NCI-H2196 treated with DMSO at 0.1 percent for 48 hours (cell line): Measurements from ENCODE around the gene RMND1.
"Not testable (repeated sequence)": the region's sequence is repeated elsewhere in the genome, so short reads cannot be mapped to it uniquely, and the experiment has no call there.

Experiments used
- DNase-seq: peaks from one replicate; lab custom pipeline; 2025; ENCODE audit not compliant: unreplicated experiment; lab: John Stamatoyannopoulos, UW

Gene RMND1

GRCh38 chr6:151387175-151387970 lies 64.6 kb downstream of the RMND1 start:
- no peak for DNase-seq

- DNase-seq = no peak
Observed at GRCh38 chr6:151385177-151385576, 66.7 kb downstream of the RMND1 start.

- DNase-seq = no peak
Observed at GRCh38 chr6:151384151-151384550, 67.8 kb downstream of the RMND1 start.

- not testable (repeated sequence) for DNase-seq
Observed at GRCh38 chr6:151382631-151383030, 69.3 kb downstream of the RMND1 start.

- no peak for DNase-seq
Observed at GRCh38 chr6:151381722-151382121, 70.2 kb downstream of the RMND1 start.

GRCh38 chr6:151380848-151381205 lies 71.1 kb downstream of the RMND1 start:
- DNase-seq = no peak

- DNase-seq = no peak
Observed at GRCh38 chr6:151379933-151380847, 71.7 kb downstream of the RMND1 start.

GRCh38 chr6:151377095-151377494 lies 74.8 kb downstream of the RMND1 start:
- DNase-seq = no peak

GRCh38 chr6:151376440-151376839 lies 75.5 kb downstream of the RMND1 start:
- no peak for DNase-seq

- no peak for DNase-seq
Observed at GRCh38 chr6:151375833-151376232, 76.1 kb downstream of the RMND1 start.

GRCh38 chr6:151374036-151374683 lies 77.8 kb downstream of the RMND1 start:
- DNase-seq = no peak

- no peak for DNase-seq
Observed at GRCh38 chr6:151372164-151372563, 79.8 kb downstream of the RMND1 start.

- no peak for DNase-seq
Observed at GRCh38 chr6:151370509-151371078, 81.3 kb downstream of the RMND1 start.

GRCh38 chr6:151365233-151365632 lies 86.7 kb downstream of the RMND1 start:
- DNase-seq = no peak

- no peak for DNase-seq
Observed at GRCh38 chr6:151359486-151359885, 92.4 kb downstream of the RMND1 start.

GRCh38 chr6:151358475-151358874 lies 93.5 kb downstream of the RMND1 start:
- no peak for DNase-seq

GRCh38 chr6:151357758-151358436 lies 94.0 kb downstream of the RMND1 start:
- no peak for DNase-seq

- DNase-seq = not testable (repeated sequence)
Observed at GRCh38 chr6:151356983-151357382, 94.9 kb downstream of the RMND1 start.
